ENCODE data around the gene KIF23.

DNA sequence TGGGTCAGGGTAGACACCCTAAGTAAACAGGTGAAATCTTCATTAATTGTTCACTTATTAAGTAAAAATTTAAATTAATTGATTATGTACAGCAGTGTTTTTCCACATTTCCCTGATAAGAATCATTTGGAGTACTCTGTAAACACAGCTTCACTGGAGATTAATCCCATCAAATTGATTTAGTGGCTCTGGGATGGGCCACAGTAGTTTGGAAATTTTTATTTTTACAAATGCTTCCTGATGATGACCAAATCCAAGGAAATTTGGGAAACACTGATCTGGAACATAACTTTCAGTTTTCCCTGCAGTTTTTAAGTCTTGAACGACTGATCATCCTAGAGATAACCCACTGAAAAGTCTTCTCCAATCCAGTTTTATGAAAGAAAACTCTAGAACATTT is 19.7 kb downstream of the KIF23 start:
- TF ChIP-seq, protein P1, sequence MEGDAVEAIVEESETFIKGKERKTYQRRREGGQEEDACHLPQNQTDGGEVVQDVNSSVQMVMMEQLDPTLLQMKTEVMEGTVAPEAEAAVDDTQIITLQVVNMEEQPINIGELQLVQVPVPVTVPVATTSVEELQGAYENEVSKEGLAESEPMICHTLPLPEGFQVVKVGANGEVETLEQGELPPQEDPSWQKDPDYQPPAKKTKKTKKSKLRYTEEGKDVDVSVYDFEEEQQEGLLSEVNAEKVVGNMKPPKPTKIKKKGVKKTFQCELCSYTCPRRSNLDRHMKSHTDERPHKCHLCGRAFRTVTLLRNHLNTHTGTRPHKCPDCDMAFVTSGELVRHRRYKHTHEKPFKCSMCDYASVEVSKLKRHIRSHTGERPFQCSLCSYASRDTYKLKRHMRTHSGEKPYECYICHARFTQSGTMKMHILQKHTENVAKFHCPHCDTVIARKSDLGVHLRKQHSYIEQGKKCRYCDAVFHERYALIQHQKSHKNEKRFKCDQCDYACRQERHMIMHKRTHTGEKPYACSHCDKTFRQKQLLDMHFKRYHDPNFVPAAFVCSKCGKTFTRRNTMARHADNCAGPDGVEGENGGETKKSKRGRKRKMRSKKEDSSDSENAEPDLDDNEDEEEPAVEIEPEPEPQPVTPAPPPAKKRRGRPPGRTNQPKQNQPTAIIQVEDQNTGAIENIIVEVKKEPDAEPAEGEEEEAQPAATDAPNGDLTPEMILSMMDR (IDR thresholded peaks at IDR 0.05): no peak
- TF ChIP-seq, protein P2, sequence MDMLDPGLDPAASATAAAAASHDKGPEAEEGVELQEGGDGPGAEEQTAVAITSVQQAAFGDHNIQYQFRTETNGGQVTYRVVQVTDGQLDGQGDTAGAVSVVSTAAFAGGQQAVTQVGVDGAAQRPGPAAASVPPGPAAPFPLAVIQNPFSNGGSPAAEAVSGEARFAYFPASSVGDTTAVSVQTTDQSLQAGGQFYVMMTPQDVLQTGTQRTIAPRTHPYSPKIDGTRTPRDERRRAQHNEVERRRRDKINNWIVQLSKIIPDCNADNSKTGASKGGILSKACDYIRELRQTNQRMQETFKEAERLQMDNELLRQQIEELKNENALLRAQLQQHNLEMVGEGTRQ (CRISPR knock-in tag; IDR thresholded peaks at IDR 0.05): no peak
- TF ChIP-seq SMAD3 (CRISPR knock-in tag; IDR thresholded peaks at IDR 0.05; ENCODE audit: borderline replicate concordance) (no peak), NR3C1 (CRISPR knock-in tag; conservative IDR thresholded peaks at IDR 0.05; ENCODE audit: low read depth) (no peak), ESRRA (CRISPR knock-in tag; IDR thresholded peaks at IDR 0.05; ENCODE audit: borderline replicate concordance) (no peak), GABPB1 (CRISPR knock-in tag; IDR thresholded peaks at IDR 0.05) (no peak), NR2C2 (CRISPR knock-in tag; IDR thresholded peaks at IDR 0.05) (no peak)
- TF ChIP-seq, protein P3, sequence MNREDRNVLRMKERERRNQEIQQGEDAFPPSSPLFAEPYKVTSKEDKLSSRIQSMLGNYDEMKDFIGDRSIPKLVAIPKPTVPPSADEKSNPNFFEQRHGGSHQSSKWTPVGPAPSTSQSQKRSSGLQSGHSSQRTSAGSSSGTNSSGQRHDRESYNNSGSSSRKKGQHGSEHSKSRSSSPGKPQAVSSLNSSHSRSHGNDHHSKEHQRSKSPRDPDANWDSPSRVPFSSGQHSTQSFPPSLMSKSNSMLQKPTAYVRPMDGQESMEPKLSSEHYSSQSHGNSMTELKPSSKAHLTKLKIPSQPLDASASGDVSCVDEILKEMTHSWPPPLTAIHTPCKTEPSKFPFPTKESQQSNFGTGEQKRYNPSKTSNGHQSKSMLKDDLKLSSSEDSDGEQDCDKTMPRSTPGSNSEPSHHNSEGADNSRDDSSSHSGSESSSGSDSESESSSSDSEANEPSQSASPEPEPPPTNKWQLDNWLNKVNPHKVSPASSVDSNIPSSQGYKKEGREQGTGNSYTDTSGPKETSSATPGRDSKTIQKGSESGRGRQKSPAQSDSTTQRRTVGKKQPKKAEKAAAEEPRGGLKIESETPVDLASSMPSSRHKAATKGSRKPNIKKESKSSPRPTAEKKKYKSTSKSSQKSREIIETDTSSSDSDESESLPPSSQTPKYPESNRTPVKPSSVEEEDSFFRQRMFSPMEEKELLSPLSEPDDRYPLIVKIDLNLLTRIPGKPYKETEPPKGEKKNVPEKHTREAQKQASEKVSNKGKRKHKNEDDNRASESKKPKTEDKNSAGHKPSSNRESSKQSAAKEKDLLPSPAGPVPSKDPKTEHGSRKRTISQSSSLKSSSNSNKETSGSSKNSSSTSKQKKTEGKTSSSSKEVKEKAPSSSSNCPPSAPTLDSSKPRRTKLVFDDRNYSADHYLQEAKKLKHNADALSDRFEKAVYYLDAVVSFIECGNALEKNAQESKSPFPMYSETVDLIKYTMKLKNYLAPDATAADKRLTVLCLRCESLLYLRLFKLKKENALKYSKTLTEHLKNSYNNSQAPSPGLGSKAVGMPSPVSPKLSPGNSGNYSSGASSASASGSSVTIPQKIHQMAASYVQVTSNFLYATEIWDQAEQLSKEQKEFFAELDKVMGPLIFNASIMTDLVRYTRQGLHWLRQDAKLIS (CRISPR knock-in tag; IDR thresholded peaks at IDR 0.05; ENCODE audit: borderline replicate concordance): no peak
- TF ChIP-seq, protein P4, sequence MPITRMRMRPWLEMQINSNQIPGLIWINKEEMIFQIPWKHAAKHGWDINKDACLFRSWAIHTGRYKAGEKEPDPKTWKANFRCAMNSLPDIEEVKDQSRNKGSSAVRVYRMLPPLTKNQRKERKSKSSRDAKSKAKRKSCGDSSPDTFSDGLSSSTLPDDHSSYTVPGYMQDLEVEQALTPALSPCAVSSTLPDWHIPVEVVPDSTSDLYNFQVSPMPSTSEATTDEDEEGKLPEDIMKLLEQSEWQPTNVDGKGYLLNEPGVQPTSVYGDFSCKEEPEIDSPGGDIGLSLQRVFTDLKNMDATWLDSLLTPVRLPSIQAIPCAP (CRISPR knock-in tag; IDR thresholded peaks at IDR 0.05): no peak
- TF ChIP-seq, protein P5, sequence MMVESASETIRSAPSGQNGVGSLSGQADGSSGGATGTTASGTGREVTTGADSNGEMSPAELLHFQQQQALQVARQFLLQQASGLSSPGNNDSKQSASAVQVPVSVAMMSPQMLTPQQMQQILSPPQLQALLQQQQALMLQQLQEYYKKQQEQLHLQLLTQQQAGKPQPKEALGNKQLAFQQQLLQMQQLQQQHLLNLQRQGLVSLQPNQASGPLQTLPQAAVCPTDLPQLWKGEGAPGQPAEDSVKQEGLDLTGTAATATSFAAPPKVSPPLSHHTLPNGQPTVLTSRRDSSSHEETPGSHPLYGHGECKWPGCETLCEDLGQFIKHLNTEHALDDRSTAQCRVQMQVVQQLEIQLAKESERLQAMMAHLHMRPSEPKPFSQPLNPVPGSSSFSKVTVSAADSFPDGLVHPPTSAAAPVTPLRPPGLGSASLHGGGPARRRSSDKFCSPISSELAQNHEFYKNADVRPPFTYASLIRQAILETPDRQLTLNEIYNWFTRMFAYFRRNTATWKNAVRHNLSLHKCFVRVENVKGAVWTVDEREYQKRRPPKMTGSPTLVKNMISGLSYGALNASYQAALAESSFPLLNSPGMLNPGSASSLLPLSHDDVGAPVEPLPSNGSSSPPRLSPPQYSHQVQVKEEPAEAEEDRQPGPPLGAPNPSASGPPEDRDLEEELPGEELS (CRISPR knock-in tag; IDR thresholded peaks at IDR 0.05): no peak
